ENCODE measurements around the gene RBM43. TPM values are rescaled to one million over a fixed set of nuclear protein-coding genes. Genes with fewer than 3 reads are reported as not detected.
A peak's percentile ranks its signal among the peaks of the same experiment; 100 is the strongest.

The RBM43 gene
- total and polyA plus RNA-seq, 7 experiments from 2014 or later = 4.9 to 19.2 (median 11.7) TPM

GRCh38 chr2:151277067-151277466, 15.4 kb upstream of the RBM43 start:
- peaks cover 13 to 73% (median 26%) of the 10 kb centered on the region in 3 experiments for H3K36me3 ChIP-seq (ENCODE audit: control insufficient read depth in 2 of 3, insufficient read depth in 3 of 3, low read length in 3 of 3)
- H3K36me3 Mint-ChIP-seq = peaks cover 22 to 66% (median 43%) of the 10 kb centered on the region in 5 donors

GRCh38 chr2:151275291-151275690, 13.6 kb upstream of the RBM43 start:
- intact Hi-C loops (cut with micrococcal nuclease) = no loop called here
- H3K4me3 Mint-ChIP-seq = no peak overlapping the region
- ChIA-PET CTCF (no interaction called here), POLR2A (no interaction called here)
- H3K27ac ChIP-seq (ENCODE audit: low read depth, low read length) = no peak overlapping the region
- no peaks in the 10 kb centered on the region for H3K27me3 Mint-ChIP-seq
- H3K27me3 ChIP-seq (ENCODE audit: control insufficient read depth in 2 of 2, insufficient read depth in 2 of 2, low read length in 2 of 2) = no peaks in the 10 kb centered on the region
- no peaks in the 10 kb centered on the region for H3K4me1 ChIP-seq (ENCODE audit: control insufficient read depth in 2 of 2, insufficient read depth in 2 of 2, low read length in 2 of 2)
- peaks cover 25 to 67% (median 43%) of the 10 kb centered on the region in 5 donors for H3K36me3 Mint-ChIP-seq
- no peak overlapping the region for H3K4me3 ChIP-seq (ENCODE audit: low read length)
- DNase-seq (no peak), ATAC-seq (no peak)
- H3K27ac Mint-ChIP-seq = peak overlapping the region in 1 of 9 donors; percentile 27
- H3K36me3 ChIP-seq (ENCODE audit: control insufficient read depth in 2 of 3, insufficient read depth in 3 of 3, low read length in 3 of 3) = peaks cover 8 to 69% (median 22%) of the 10 kb centered on the region in 3 experiments
- H3K4me1 Mint-ChIP-seq = peaks cover 0 to 9% (median 0%) of the 10 kb centered on the region in 7 donors
- no peaks in the 10 kb centered on the region for H3K9me3 ChIP-seq (ENCODE audit: control insufficient read depth in 2 of 3, low read length in 3 of 3)
- H3K9me3 Mint-ChIP-seq = no peaks in the 10 kb centered on the region

More at GRCh38 chr2:151277067-151277466, 15.4 kb upstream of the RBM43 start:
- no peak overlapping the region for H3K4me3 Mint-ChIP-seq
- H3K4me1 Mint-ChIP-seq = peaks cover 0 to 12% (median 1%) of the 10 kb centered on the region in 7 donors
- peak overlapping the region in 2 of 9 donors; percentile 24 to 49 for H3K27ac Mint-ChIP-seq
- no peak overlapping the region for H3K27ac ChIP-seq (ENCODE audit: low read depth, low read length)
- no peak overlapping the region for H3K4me3 ChIP-seq (ENCODE audit: low read length)
- intact Hi-C loops (cut with micrococcal nuclease) = no loop called here
- no peaks in the 10 kb centered on the region for H3K9me3 ChIP-seq (ENCODE audit: control insufficient read depth in 2 of 3, low read length in 3 of 3)
- no peaks in the 10 kb centered on the region for H3K27me3 Mint-ChIP-seq
- POLR2A ChIA-PET = interaction anchor here (0.8 to 1.3 kb wide), 3 partner anchors 11 to 16 kb away, joined by 3 read pairs; partner anchors contain the start of genes NMI and RBM43
- H3K27me3 ChIP-seq (ENCODE audit: control insufficient read depth in 2 of 2, insufficient read depth in 2 of 2, low read length in 2 of 2) = no peaks in the 10 kb centered on the region
- no peak for DNase-seq
- CTCF ChIA-PET = no interaction called here
- ATAC-seq = no peak
- H3K9me3 Mint-ChIP-seq = no peaks in the 10 kb centered on the region
- no peaks in the 10 kb centered on the region for H3K4me1 ChIP-seq (ENCODE audit: control insufficient read depth in 2 of 2, insufficient read depth in 2 of 2, low read length in 2 of 2)

- Histone ChIP-seq H3K36me3 (ENCODE audit: control insufficient read depth in 2 of 3, insufficient read depth in 3 of 3, low read length in 3 of 3) (peaks cover 6 to 50% (median 8%) of the 10 kb centered on the region in 3 experiments), H3K4me3 (ENCODE audit: low read length) (no peak overlapping the region), H3K4me1 (ENCODE audit: control insufficient read depth in 2 of 2, insufficient read depth in 2 of 2, low read length in 2 of 2) (no peaks in the 10 kb centered on the region), H3K9me3 (ENCODE audit: control insufficient read depth in 2 of 3, low read length in 3 of 3) (no peaks in the 10 kb centered on the region), H3K27ac (ENCODE audit: low read depth, low read length) (no peak overlapping the region), H3K27me3 (ENCODE audit: control insufficient read depth in 2 of 2, insufficient read depth in 2 of 2, low read length in 2 of 2) (no peaks in the 10 kb centered on the region)
- intact Hi-C loops (cut with micrococcal nuclease) = no loop called here
- peaks cover 18 to 56% (median 39%) of the 10 kb centered on the region in 5 donors for H3K36me3 Mint-ChIP-seq
- H3K9me3 Mint-ChIP-seq = peaks cover 0 to 4% (median 0%) of the 10 kb centered on the region in 11 donors
- H3K4me1 Mint-ChIP-seq = peaks cover 0 to 11% (median 0%) of the 10 kb centered on the region in 7 donors
- ChIA-PET POLR2A (no interaction called here), CTCF (no interaction called here)
- H3K4me3 Mint-ChIP-seq = no peak overlapping the region
- DNase-seq = no peak
- peak overlapping the region in 1 of 9 donors; percentile 46 for H3K27ac Mint-ChIP-seq
- no peak for ATAC-seq
- no peaks in the 10 kb centered on the region for H3K27me3 Mint-ChIP-seq
These were observed 10.2 kb upstream of the RBM43 start for GRCh38 chr2:151271824-151272223.

GRCh38 chr2:151269798-151270568, 8.3 kb upstream of the RBM43 start:
- no peak overlapping the region for H3K4me3 Mint-ChIP-seq
- POLR2A ChIA-PET = interaction anchor here (0.6 kb wide), 1 partner anchor 8 kb away, joined by 3 read pairs; the partner anchor contains the start of gene RBM43
- peaks cover 10 to 45% (median 26%) of the 10 kb centered on the region in 5 donors for H3K36me3 Mint-ChIP-seq
- peaks cover 0 to 4% (median 0%) of the 10 kb centered on the region in 11 donors for H3K9me3 Mint-ChIP-seq
- intact Hi-C loops (cut with micrococcal nuclease) = loop anchor here (1.0 to 10.0 kb wide), 3 partner anchors 9 to 1685 kb away; partner anchors contain the start of genes MMADHC (in 1 of the 2) and RBM43 (in 1 of the 2)
- H3K27ac ChIP-seq (ENCODE audit: low read depth, low read length) = no peak overlapping the region
- no peaks in the 10 kb centered on the region for H3K27me3 Mint-ChIP-seq
- CTCF ChIA-PET = no interaction called here
- DNase-seq (no peak), ATAC-seq (no peak)
- H3K4me3 ChIP-seq (ENCODE audit: low read length) = no peak overlapping the region
- H3K27me3 ChIP-seq (ENCODE audit: control insufficient read depth in 2 of 2, insufficient read depth in 2 of 2, low read length in 2 of 2) = no peaks in the 10 kb centered on the region
- peaks cover 0 to 36% (median 8%) of the 10 kb centered on the region in 3 experiments for H3K36me3 ChIP-seq (ENCODE audit: control insufficient read depth in 2 of 3, insufficient read depth in 3 of 3, low read length in 3 of 3)
- no peaks in the 10 kb centered on the region for H3K9me3 ChIP-seq (ENCODE audit: control insufficient read depth in 2 of 3, low read length in 3 of 3)
- H3K27ac Mint-ChIP-seq = peak overlapping the region in 2 of 9 donors; percentile 42 to 52
- H3K4me1 Mint-ChIP-seq = peaks cover 0 to 9% (median 0%) of the 10 kb centered on the region in 7 donors
- no peaks in the 10 kb centered on the region for H3K4me1 ChIP-seq (ENCODE audit: control insufficient read depth in 2 of 2, insufficient read depth in 2 of 2, low read length in 2 of 2)

GRCh38 chr2:151268085-151268484, 6.4 kb upstream of the RBM43 start:
- DNase-seq = no peak
- peaks cover 0 to 9% (median 2%) of the 10 kb centered on the region in 7 donors for H3K4me1 Mint-ChIP-seq
- Histone ChIP-seq H3K27me3 (ENCODE audit: control insufficient read depth in 2 of 2, insufficient read depth in 2 of 2, low read length in 2 of 2) (no peaks in the 10 kb centered on the region), H3K27ac (ENCODE audit: low read depth, low read length) (no peak overlapping the region), H3K4me3 (ENCODE audit: low read length) (no peak overlapping the region), H3K4me1 (ENCODE audit: control insufficient read depth in 2 of 2, insufficient read depth in 2 of 2, low read length in 2 of 2) (no peaks in the 10 kb centered on the region), H3K9me3 (ENCODE audit: control insufficient read depth in 2 of 3, low read length in 3 of 3) (no peaks in the 10 kb centered on the region), H3K36me3 (ENCODE audit: control insufficient read depth in 2 of 3, insufficient read depth in 3 of 3, low read length in 3 of 3) (peaks cover 0 to 25% (median 8%) of the 10 kb centered on the region in 3 experiments)
- ChIA-PET POLR2A (interaction anchor here (0.6 kb wide), 1 partner anchor 31 kb away, joined by 3 read pairs; no protein-coding TSS in a partner anchor), CTCF (no interaction called here)
- H3K9me3 Mint-ChIP-seq = peaks cover 0 to 4% (median 0%) of the 10 kb centered on the region in 11 donors
- no peak for ATAC-seq
- peaks cover 10 to 38% (median 22%) of the 10 kb centered on the region in 5 donors for H3K36me3 Mint-ChIP-seq
- peak overlapping the region in 1 of 9 donors; percentile 83 for H3K27ac Mint-ChIP-seq
- no peaks in the 10 kb centered on the region for H3K27me3 Mint-ChIP-seq
- H3K4me3 Mint-ChIP-seq = no peak overlapping the region
- intact Hi-C loops (cut with micrococcal nuclease) = loop anchor here (10.0 kb wide), 2 partner anchors 757 to 1683 kb away; partner anchors contain the start of gene MMADHC (in 1 of the 2)

GRCh38 chr2:151267537-151267936, 5.9 kb upstream of the RBM43 start:
- Histone ChIP-seq H3K27me3 (ENCODE audit: control insufficient read depth in 2 of 2, insufficient read depth in 2 of 2, low read length in 2 of 2) (no peaks in the 10 kb centered on the region), H3K4me3 (ENCODE audit: low read length) (no peak overlapping the region), H3K9me3 (ENCODE audit: control insufficient read depth in 2 of 3, low read length in 3 of 3) (no peaks in the 10 kb centered on the region), H3K36me3 (ENCODE audit: control insufficient read depth in 2 of 3, insufficient read depth in 3 of 3, low read length in 3 of 3) (peaks cover 0 to 23% (median 8%) of the 10 kb centered on the region in 3 experiments), H3K4me1 (ENCODE audit: control insufficient read depth in 2 of 2, insufficient read depth in 2 of 2, low read length in 2 of 2) (no peaks in the 10 kb centered on the region), H3K27ac (ENCODE audit: low read depth, low read length) (no peak overlapping the region)
- H3K4me3 Mint-ChIP-seq = no peak overlapping the region
- peaks cover 6 to 34% (median 17%) of the 10 kb centered on the region in 5 donors for H3K36me3 Mint-ChIP-seq
- intact Hi-C loops (cut with micrococcal nuclease) = loop anchor here (10.0 kb wide), 2 partner anchors 757 to 1683 kb away; partner anchors contain the start of gene MMADHC (in 1 of the 2)
- no peaks in the 10 kb centered on the region for H3K27me3 Mint-ChIP-seq
- CTCF ChIA-PET = no interaction called here
- POLR2A ChIA-PET = interaction anchor here (0.5 to 1.1 kb wide), 2 partner anchors 20 to 22 kb away, joined by 4 to 5 read pairs; no protein-coding TSS in a partner anchor
- H3K4me1 Mint-ChIP-seq = peaks cover under 1 to 14% (median 5%) of the 10 kb centered on the region in 7 donors
- H3K9me3 Mint-ChIP-seq = peaks cover 0 to 4% (median 0%) of the 10 kb centered on the region in 11 donors
- no peak for DNase-seq
- no peak for ATAC-seq
- no peak overlapping the region for H3K27ac Mint-ChIP-seq
